Liver (tissue), 9 donors: ENCODE results near the gene ZNF254. TPM values are rescaled to one million over a fixed set of nuclear protein-coding genes. Genes with fewer than 3 reads are reported as not detected.

Experiments
- DNase-seq: peaks from one replicate; pipeline ENCODE4 v3.0.0-alpha.2; 2017; ENCODE audit warnings: low spot score
- H3K27ac ChIP-seq, 2 donors: one replicate each; pipeline ENCODE4 v1.7.0; 2013; ENCODE audit warnings: inconsistent platforms in 2 of 2, low read length in 2 of 2, control low read depth in 1 of 2, low read depth in 1 of 2, mild to moderate bottlenecking in 1 of 2
- H3K27me3 ChIP-seq, 4 donors: one replicate each; pipeline versions ENCODE4 v1.6.1 to v1.7.0; 2013; ENCODE audit warnings: low read length in 3 of 4, inconsistent platforms in 1 of 4, mild to moderate bottlenecking in 1 of 4, moderate library complexity in 1 of 4; ENCODE audit not compliant: control insufficient read depth in 4 of 4, insufficient read depth in 4 of 4
- H3K36me3 ChIP-seq, 4 donors: one replicate each; pipeline versions ENCODE4 v1.6.1 to v1.7.0; 2013; ENCODE audit warnings: low read length in 3 of 4, mild to moderate bottlenecking in 3 of 4, low read depth in 1 of 4, moderate library complexity in 1 of 4; ENCODE audit not compliant: control insufficient read depth in 4 of 4, insufficient read depth in 3 of 4
- H3K4me1 ChIP-seq, 4 donors: one replicate each; pipeline versions ENCODE4 v1.6.1 to v1.7.0; 2013; ENCODE audit warnings: low read length in 3 of 4, mild to moderate bottlenecking in 3 of 4, moderate library complexity in 1 of 4; ENCODE audit not compliant: control insufficient read depth in 4 of 4, insufficient read depth in 4 of 4
- H3K4me3 ChIP-seq, 3 donors: one replicate each; pipeline versions ENCODE4 v1.6.1 to v1.7.0; 2013; ENCODE audit warnings: low read length in 3 of 3, control low read depth in 1 of 3, low read depth in 1 of 3, mild to moderate bottlenecking in 1 of 3
- H3K9ac ChIP-seq, 2 donors: one replicate each; pipeline ENCODE4 v1.7.0; 2013; ENCODE audit warnings: low read length in 2 of 2, mild to moderate bottlenecking in 2 of 2, moderate library complexity in 2 of 2, control low read depth in 1 of 2, low read depth in 1 of 2
- H3K9me3 ChIP-seq, 4 donors: one replicate each; pipeline versions ENCODE4 v1.6.1 to v1.7.0; 2013; ENCODE audit warnings: low read length in 3 of 4; ENCODE audit not compliant: control insufficient read depth in 4 of 4
- ATF3 ChIP-seq: IDR thresholded peaks from 2 replicates; pipeline ENCODE4 v1.6.1; 2016; ENCODE audit warnings: antibody characterized with exemption
- CTCF ChIP-seq: fragments of 150-350 bp; IDR thresholded peaks from 2 replicates; pipeline ENCODE4 v1.5.1; 2017; ENCODE audit warnings: improper control_type of control experiment, low read depth, low read length; ENCODE audit not compliant: missing input control
- EGR1 ChIP-seq, 2 donors: IDR thresholded peaks; 2 replicates each; pipeline ENCODE4 v1.6.1; 2016 to 2018; ENCODE audit warnings: antibody characterized with exemption in 2 of 2, low read depth in 2 of 2
- FOXA1 ChIP-seq: IDR thresholded peaks from 2 replicates; pipeline ENCODE4 v1.6.1; 2016; ENCODE audit warnings: antibody characterized with exemption
- FOXA2 ChIP-seq: IDR thresholded peaks from 2 replicates; pipeline ENCODE4 v1.6.1; 2016; ENCODE audit warnings: antibody characterized with exemption
- GABPA ChIP-seq, 2 donors: IDR thresholded peaks in 1 of 2; conservative IDR thresholded peaks in 1 of 2; 2 replicates each; pipeline ENCODE4 v1.6.1; 2016; ENCODE audit warnings: antibody characterized with exemption in 2 of 2, mild to moderate bottlenecking in 1 of 2, moderate library complexity in 1 of 2
- HNF4A ChIP-seq, 2 donors: conservative IDR thresholded peaks; 2 replicates each; pipeline ENCODE4 v1.6.1; 2016; ENCODE audit warnings: antibody characterized with exemption in 2 of 2, mild to moderate bottlenecking in 2 of 2
- HNF4G ChIP-seq: IDR thresholded peaks from 2 replicates; pipeline ENCODE4 v1.6.1; 2016; ENCODE audit warnings: antibody characterized with exemption
- JUND ChIP-seq, 2 donors: IDR thresholded peaks; 2 replicates each; pipeline ENCODE4 v1.6.1; 2016; ENCODE audit warnings: antibody characterized with exemption in 2 of 2
- NR2F2 ChIP-seq: IDR thresholded peaks from 2 replicates; pipeline ENCODE4 v1.6.1; 2016; ENCODE audit warnings: antibody characterized with exemption
- RAD21 ChIP-seq, 2 donors: IDR thresholded peaks; 2 replicates each; pipeline ENCODE4 v1.6.1; 2016; ENCODE audit warnings: antibody characterized with exemption in 2 of 2, mild to moderate bottlenecking in 2 of 2
- REST ChIP-seq: IDR thresholded peaks from 2 replicates; pipeline ENCODE4 v1.6.1; 2016; ENCODE audit warnings: antibody characterized with exemption, mild to moderate bottlenecking
- RXRA ChIP-seq, 2 donors: IDR thresholded peaks; 2 replicates each; pipeline ENCODE4 v1.6.1; 2017 to 2018; ENCODE audit warnings: antibody characterized with exemption in 2 of 2, mild to moderate bottlenecking in 1 of 2
- SP1 ChIP-seq: IDR thresholded peaks from 2 replicates; pipeline ENCODE4 v1.6.1; 2018; ENCODE audit warnings: antibody characterized with exemption, mild to moderate bottlenecking
- TAF1 ChIP-seq: conservative IDR thresholded peaks from 2 replicates; pipeline ENCODE4 v1.6.1; 2016; ENCODE audit warnings: antibody characterized with exemption, mild to moderate bottlenecking
- YY1 ChIP-seq: IDR thresholded peaks from 2 replicates; pipeline ENCODE4 v1.6.1; 2016; ENCODE audit warnings: antibody characterized with exemption, mild to moderate bottlenecking
- WGBS: extraction: QIAGEN DNeasy Blood & Tissue Kit; methylation state at CpG from one replicate; pipeline ENCODE4 v1.1.7; 2013; 5-methylcytosine and 5-hydroxymethylcytosine counted together
- polyA plus RNA-seq, 2 donors: library from polyadenylated mRNA; stranded (reverse) in 1 of 2; unstranded in 1 of 2; fragments of 200-250 nt in 1 of 2; fragments of >200 nt in 1 of 2; fragmentation: Nextera tagmentation in 1 of 2; extraction: Ambion mirVana in 1 of 2; gene quantifications; one replicate each; pipeline versions ENCODE4 v1.2.1 to v1.2.3, GENCODE V29; 2013 to 2015
- total RNA-seq, 2 donors: library from RNA; depleted of rRNA; stranded (reverse); fragments of >200 nt; gene quantifications; one replicate each; pipeline ENCODE4 v1.2.3, GENCODE V29; 2014
- TF ChIP-seq, protein P1 (sequence below): IDR thresholded peaks from 2 replicates; pipeline ENCODE4 v1.6.1; 2016; ENCODE audit warnings: antibody characterized with exemption
- TF ChIP-seq, protein P2 (sequence below): IDR thresholded peaks from 2 replicates; pipeline ENCODE4 v1.6.1; 2016; ENCODE audit warnings: antibody characterized with exemption
- donor health status: healthy.
- donor health status: healthy.
- donor health status: healthy.
- donor health status: healthy.
- donor health status: healthy.

Gene ZNF254
- total and polyA plus RNA-seq, 4 donors: 2.4 to 9.0 (median 5.9) TPM

DNA sequence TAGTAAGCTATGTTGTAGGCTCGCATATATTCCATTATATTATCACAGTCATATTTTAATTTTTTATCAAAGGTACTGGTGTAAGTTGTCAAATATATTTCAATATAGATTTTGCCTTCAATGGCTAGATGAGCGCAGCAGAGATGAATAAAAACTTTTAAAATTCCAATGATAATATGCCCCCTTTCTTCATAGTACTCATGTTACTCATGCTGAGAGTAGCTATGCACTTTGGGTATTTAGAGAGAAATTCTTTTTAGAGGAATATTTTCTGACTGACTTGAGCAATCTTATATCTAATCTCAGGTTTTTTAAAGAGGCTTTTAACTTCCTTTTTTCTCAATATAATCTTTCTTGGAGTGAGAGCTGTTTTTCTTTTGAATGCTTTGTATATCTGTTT lies 11.4 kb downstream of the ZNF254 start:
- Histone ChIP-seq H3K9me3 (no peaks in the 10 kb centered on the region), H3K4me1 (no peaks in the 10 kb centered on the region), H3K36me3 (peaks cover 0 to 15% (median 6%) of the 10 kb centered on the region in 4 donors), H3K27me3 (no peaks in the 10 kb centered on the region), H3K4me3 (no peak overlapping the region), H3K9ac (no peak overlapping the region), H3K27ac (no peak overlapping the region)
- no peak for TF ChIP-seq TAF1
- TF ChIP-seq EGR1 (IDR thresholded peaks at IDR 0.05; ENCODE audit: low read depth in 2 of 2): no peak
- no peak for TF ChIP-seq FOXA2
- no peak for TF ChIP-seq NR2F2
- no peak for TF ChIP-seq HNF4G
- TF ChIP-seq, protein P1, sequence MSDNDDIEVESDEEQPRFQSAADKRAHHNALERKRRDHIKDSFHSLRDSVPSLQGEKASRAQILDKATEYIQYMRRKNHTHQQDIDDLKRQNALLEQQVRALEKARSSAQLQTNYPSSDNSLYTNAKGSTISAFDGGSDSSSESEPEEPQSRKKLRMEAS: no peak
- no peak for TF ChIP-seq FOXA1
- TF ChIP-seq SP1: no peak
- TF ChIP-seq REST: no peak
- no peak for TF ChIP-seq YY1
- TF ChIP-seq GABPA (IDR thresholded peaks at IDR 0.05 in 1 of 2, conservative IDR thresholded peaks at IDR 0.05 in 1 of 2): no peak
- TF ChIP-seq RXRA (IDR thresholded peaks at IDR 0.05): no peak
- no peak for TF ChIP-seq RAD21 (IDR thresholded peaks at IDR 0.05)
- TF ChIP-seq ATF3: no peak
- no peak for TF ChIP-seq JUND (IDR thresholded peaks at IDR 0.05)
- TF ChIP-seq, protein P2, sequence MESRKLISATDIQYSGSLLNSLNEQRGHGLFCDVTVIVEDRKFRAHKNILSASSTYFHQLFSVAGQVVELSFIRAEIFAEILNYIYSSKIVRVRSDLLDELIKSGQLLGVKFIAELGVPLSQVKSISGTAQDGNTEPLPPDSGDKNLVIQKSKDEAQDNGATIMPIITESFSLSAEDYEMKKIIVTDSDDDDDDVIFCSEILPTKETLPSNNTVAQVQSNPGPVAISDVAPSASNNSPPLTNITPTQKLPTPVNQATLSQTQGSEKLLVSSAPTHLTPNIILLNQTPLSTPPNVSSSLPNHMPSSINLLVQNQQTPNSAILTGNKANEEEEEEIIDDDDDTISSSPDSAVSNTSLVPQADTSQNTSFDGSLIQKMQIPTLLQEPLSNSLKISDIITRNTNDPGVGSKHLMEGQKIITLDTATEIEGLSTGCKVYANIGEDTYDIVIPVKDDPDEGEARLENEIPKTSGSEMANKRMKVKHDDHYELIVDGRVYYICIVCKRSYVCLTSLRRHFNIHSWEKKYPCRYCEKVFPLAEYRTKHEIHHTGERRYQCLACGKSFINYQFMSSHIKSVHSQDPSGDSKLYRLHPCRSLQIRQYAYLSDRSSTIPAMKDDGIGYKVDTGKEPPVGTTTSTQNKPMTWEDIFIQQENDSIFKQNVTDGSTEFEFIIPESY: no peak
- no peak for TF ChIP-seq CTCF
- no peak for TF ChIP-seq HNF4A (conservative IDR thresholded peaks at IDR 0.05)
- WGBS: 98% methylated on average over 2 of the region's 2 CpGs
- DNase-seq: no peak

- Histone ChIP-seq H3K27me3 (no peaks in the 10 kb centered on the region), H3K36me3 (peaks cover 0 to 23% (median 12%) of the 10 kb centered on the region in 4 donors), H3K4me1 (no peaks in the 10 kb centered on the region)
These were observed 12.8 kb downstream of the ZNF254 start for GRCh38 chr19:24099829-24100228.

More at GRCh38 chr19:24099829-24100228, 12.8 kb downstream of the ZNF254 start:
- TF ChIP-seq JUND (IDR thresholded peaks at IDR 0.05): no peak
- no peak for TF ChIP-seq REST
- no peak for TF ChIP-seq FOXA2
- TF ChIP-seq FOXA1: no peak
- no peak for TF ChIP-seq NR2F2
- no peak for TF ChIP-seq ATF3
- no peak for TF ChIP-seq GABPA (IDR thresholded peaks at IDR 0.05 in 1 of 2, conservative IDR thresholded peaks at IDR 0.05 in 1 of 2)
- TF ChIP-seq EGR1 (IDR thresholded peaks at IDR 0.05; ENCODE audit: low read depth in 2 of 2): no peak
- TF ChIP-seq HNF4A (conservative IDR thresholded peaks at IDR 0.05): no peak
- TF ChIP-seq YY1: no peak
- no peak for TF ChIP-seq RAD21 (IDR thresholded peaks at IDR 0.05)
- TF ChIP-seq, protein P2: no peak
- TF ChIP-seq SP1: no peak
- Histone ChIP-seq H3K9ac (no peak overlapping the region), H3K27ac (no peak overlapping the region), H3K4me3 (no peak overlapping the region), H3K9me3 (no peaks in the 10 kb centered on the region)
- DNase-seq: no peak
